OCI-LY7 (cell line): ENCODE data around the gene ARSJ. TPM values are rescaled to one million over a fixed set of nuclear protein-coding genes. Genes with fewer than 3 reads are reported as not detected.

Source experiments
- BruUV-seq: library from RNA; stranded (reverse); fragments of 400-500 nt; replicated peaks from 2 replicates; lab custom pipeline; 2021; lab: Mats Ljungman, UMichigan
- CTCF ChIA-PET: fragments of 300-600 bp; sonication (Branson Sonifier 250); formaldehyde crosslinking; loops from one replicate; lab custom pipeline; 2022; ENCODE audit warnings: antibody characterized with exemption; ENCODE audit not compliant: unreplicated experiment; lab: Charles Lee
- POLR2A ChIA-PET: fragments of 300-600 bp; sonication (Branson Sonifier 250); formaldehyde crosslinking; loops from one replicate; lab custom pipeline; 2022; ENCODE audit warnings: antibody characterized with exemption; lab: Charles Lee
- DNase-seq: peaks from one replicate; pipeline ENCODE4 v3.0.0-alpha.2; 2015; ENCODE audit warnings: low spot score
- H2AFZ ChIP-seq: fragments of 200-600 bp; sonication (generic), shearing (Covaris generic); 2 replicates; pipeline ENCODE4 v1.6.1; 2014; ENCODE audit warnings: mild to moderate bottlenecking, antibody characterized with exemption, low read length, moderate library complexity
- H3K27ac ChIP-seq: fragments of 200-600 bp; sonication (generic); 2 replicates; pipeline ENCODE4 v1.5.1; 2014; ENCODE audit warnings: mixed run types, low read depth, mild to moderate bottlenecking, moderate library complexity, low read length, inconsistent platforms; ENCODE audit not compliant: poor library complexity, severe bottlenecking
- H3K36me3 ChIP-seq: fragments of 200-600 bp; sonication (generic); 2 replicates; pipeline ENCODE4 v1.6.1; 2014; ENCODE audit warnings: mild to moderate bottlenecking, antibody characterized with exemption, low read length, moderate library complexity, mixed read lengths; ENCODE audit not compliant: insufficient read depth
- H3K4me1 ChIP-seq: fragments of 200-600 bp; sonication (generic); 2 replicates; pipeline ENCODE4 v1.5.1; 2014; ENCODE audit warnings: mild to moderate bottlenecking, low read length; ENCODE audit not compliant: insufficient read depth, poor library complexity, severe bottlenecking
- H3K4me2 ChIP-seq: fragments of 200-600 bp; sonication (generic); 2 replicates; pipeline ENCODE4 v1.6.1; 2014; ENCODE audit warnings: mild to moderate bottlenecking, low read length
- H3K4me3 ChIP-seq: fragments of 200-600 bp; sonication (generic); 2 replicates; pipeline ENCODE4 v1.5.1; 2014; ENCODE audit warnings: mild to moderate bottlenecking, low read depth, low read length; ENCODE audit not compliant: poor library complexity, severe bottlenecking
- H3K79me2 ChIP-seq: fragments of 200-600 bp; sonication (generic); 2 replicates; pipeline ENCODE4 v1.6.1; 2016; ENCODE audit warnings: low read depth, mild to moderate bottlenecking, low read length, moderate library complexity, mixed read lengths; ENCODE audit not compliant: insufficient read depth
- H3K9me2 ChIP-seq: fragments of 200-600 bp; sonication (generic); 2 replicates; pipeline ENCODE4 v1.6.1; 2016; ENCODE audit warnings: mild to moderate bottlenecking, low read length, mixed read lengths; ENCODE audit not compliant: insufficient read depth
- H3K9me3 ChIP-seq: fragments of 200-600 bp; sonication (generic); 2 replicates; pipeline ENCODE4 v1.6.1; 2014; ENCODE audit warnings: mild to moderate bottlenecking, mixed run types, low read length, mixed read lengths
- H4K20me1 ChIP-seq: fragments of 200-600 bp; sonication (generic); 2 replicates; pipeline ENCODE4 v1.6.1; 2014; ENCODE audit warnings: mild to moderate bottlenecking, antibody characterized with exemption, low read length, moderate library complexity, mixed read lengths; ENCODE audit not compliant: insufficient read depth
- CTCF ChIP-seq: fragments of 200-600 bp; sonication (generic); conservative IDR thresholded peaks from 2 replicates; pipeline ENCODE4 v1.5.1; 2014; ENCODE audit warnings: mild to moderate bottlenecking, antibody characterized with exemption, low read length, moderate library complexity, mixed read lengths
- EZH2phosphoT487 ChIP-seq: fragments of 200-600 bp; sonication (generic); IDR thresholded peaks from 2 replicates; pipeline ENCODE4 v1.6.1; 2018; ENCODE audit warnings: low read depth, borderline replicate concordance, mild to moderate bottlenecking, mixed run types, antibody characterized with exemption, low read length, moderate library complexity, mixed read lengths
- intact Hi-C: fragments of 100-400 bp; cut with micrococcal nuclease; formaldehyde crosslinking; loops from one replicate; pipeline ENCODE4 v1.10.0; 2022; ENCODE audit not compliant: unreplicated experiment
- total RNA-seq, 2 experiments: library from RNA; depleted of rRNA in 1 of 2; stranded (reverse); fragments of >200 nt in 1 of 2; shearing (Covaris generic) in 1 of 2; gene quantifications; 2 replicates each; pipeline ENCODE4 v1.2.3, GENCODE V29; 2014 to 2022

ARSJ gene
- total RNA-seq, 2 experiments from 2014 or later = not detected

GRCh38 chr4:114019969-114020358 is 40.5 kb upstream of the ARSJ start:
- BruUV-seq = no TSS peak

GRCh38 chr4:114019276-114019968 is 40.0 kb upstream of the ARSJ start:
- BruUV-seq = no TSS peak
- H3K4me3 ChIP-seq = no peak overlapping the region
- TF ChIP-seq EZH2phosphoT487 (no peak), CTCF (no peak)
- intact Hi-C loops = no loop called here
- ChIA-PET POLR2A (no interaction called here), CTCF (no interaction called here)
- H3K27ac ChIP-seq = no peak overlapping the region
- no peak overlapping the region for H3K4me2 ChIP-seq
- DNase-seq = no peak
- H3K9me3 ChIP-seq = no peaks in the 10 kb centered on the region
- H2AFZ ChIP-seq = no peak overlapping the region
- no peaks in the 10 kb centered on the region for H3K36me3 ChIP-seq
- no peaks in the 10 kb centered on the region for H3K79me2 ChIP-seq
- H4K20me1 ChIP-seq = no peaks in the 10 kb centered on the region
- no peaks in the 10 kb centered on the region for H3K4me1 ChIP-seq
- no peaks in the 10 kb centered on the region for H3K9me2 ChIP-seq

More at GRCh38 chr4:114019969-114020358, 40.5 kb upstream of the ARSJ start:
- intact Hi-C loops = no loop called here
- H3K36me3 ChIP-seq = no peaks in the 10 kb centered on the region
- TF ChIP-seq EZH2phosphoT487 (no peak), CTCF (no peak)
- H3K4me2 ChIP-seq = no peak overlapping the region
- H3K4me3 ChIP-seq = no peak overlapping the region
- CTCF ChIA-PET = no interaction called here
- POLR2A ChIA-PET = no interaction called here
- no peaks in the 10 kb centered on the region for H3K4me1 ChIP-seq
- H3K9me3 ChIP-seq = no peaks in the 10 kb centered on the region
- H3K27ac ChIP-seq = no peak overlapping the region
- no peak for DNase-seq
- H4K20me1 ChIP-seq = no peaks in the 10 kb centered on the region
- no peaks in the 10 kb centered on the region for H3K79me2 ChIP-seq
- H2AFZ ChIP-seq = no peak overlapping the region
- H3K9me2 ChIP-seq = no peaks in the 10 kb centered on the region
